Measurements from ENCODE around the gene CADM1. TPM values are rescaled to one million over a fixed set of nuclear protein-coding genes. Genes with fewer than 3 reads are reported as not detected.

Gene CADM1
- total RNA-seq, 1 donor: 86.5 TPM

GRCh38 chr11:115384236-115384635 is 120.0 kb downstream of the CADM1 start:
- Histone ChIP-seq H2AFZ (ENCODE audit: low read length) (no peak overlapping the region), H3K27me3 (ENCODE audit: insufficient read depth, low read length) (no peaks in the 10 kb centered on the region), H3K79me2 (ENCODE audit: insufficient read depth, low read length) (no peaks in the 10 kb centered on the region), H3K9me3 (ENCODE audit: low read depth, low read length) (no peaks in the 10 kb centered on the region), H3K36me3 (ENCODE audit: insufficient read depth, low read length) (no peaks in the 10 kb centered on the region), H3K4me2 (ENCODE audit: insufficient read depth, low read length) (no peak overlapping the region), H3K4me3 (ENCODE audit: insufficient read depth, low read length) (no peak overlapping the region), H3K27ac (ENCODE audit: low read depth, low read length) (no peak overlapping the region), H4K20me1 (ENCODE audit: insufficient read depth, low read length) (no peaks in the 10 kb centered on the region), H3K4me1 (ENCODE audit: insufficient read depth, low read length) (no peaks in the 10 kb centered on the region)
- DNase-seq (ENCODE audit: insufficient read length, low spot score, missing footprints): no peak
- no peak for TF ChIP-seq CTCF (IDR thresholded peaks at IDR 0.05; ENCODE audit: extremely low read depth, low read depth, low read length)

DNA sequence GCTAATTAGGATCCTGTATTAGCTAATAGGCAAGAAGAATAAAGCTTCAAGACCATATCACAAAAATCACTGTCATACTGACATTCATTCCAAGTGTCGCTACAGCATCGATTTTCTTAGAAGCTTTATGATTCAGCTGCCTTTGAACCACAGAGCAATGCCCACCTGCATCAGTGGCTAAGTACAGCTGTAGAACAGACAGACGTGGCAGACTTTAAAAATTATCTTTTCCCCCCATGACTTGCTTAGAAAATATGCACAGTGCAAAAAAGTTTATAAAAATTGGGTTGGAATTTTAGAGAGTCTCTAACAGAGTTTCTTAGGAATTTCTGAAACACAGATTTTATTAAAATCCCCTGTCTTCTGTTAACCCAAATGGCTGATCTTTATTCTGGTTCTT is 120.8 kb downstream of the CADM1 start:
- no peaks in the 10 kb centered on the region for H3K79me2 ChIP-seq (ENCODE audit: insufficient read depth, low read length)
- H3K4me2 ChIP-seq (ENCODE audit: insufficient read depth, low read length): no peak overlapping the region
- no peaks in the 10 kb centered on the region for H3K9me3 ChIP-seq (ENCODE audit: low read depth, low read length)
- no peaks in the 10 kb centered on the region for H3K4me1 ChIP-seq (ENCODE audit: insufficient read depth, low read length)
- no peak overlapping the region for H3K27ac ChIP-seq (ENCODE audit: low read depth, low read length)
- TF ChIP-seq CTCF (IDR thresholded peaks at IDR 0.05; ENCODE audit: extremely low read depth, low read depth, low read length): no peak
- no peak for DNase-seq (ENCODE audit: insufficient read length, low spot score, missing footprints)
- H3K27me3 ChIP-seq (ENCODE audit: insufficient read depth, low read length): no peaks in the 10 kb centered on the region
- no peak overlapping the region for H2AFZ ChIP-seq (ENCODE audit: low read length)
- H3K36me3 ChIP-seq (ENCODE audit: insufficient read depth, low read length): no peaks in the 10 kb centered on the region
- H3K4me3 ChIP-seq (ENCODE audit: insufficient read depth, low read length): no peak overlapping the region
- no peaks in the 10 kb centered on the region for H4K20me1 ChIP-seq (ENCODE audit: insufficient read depth, low read length)

DNA sequence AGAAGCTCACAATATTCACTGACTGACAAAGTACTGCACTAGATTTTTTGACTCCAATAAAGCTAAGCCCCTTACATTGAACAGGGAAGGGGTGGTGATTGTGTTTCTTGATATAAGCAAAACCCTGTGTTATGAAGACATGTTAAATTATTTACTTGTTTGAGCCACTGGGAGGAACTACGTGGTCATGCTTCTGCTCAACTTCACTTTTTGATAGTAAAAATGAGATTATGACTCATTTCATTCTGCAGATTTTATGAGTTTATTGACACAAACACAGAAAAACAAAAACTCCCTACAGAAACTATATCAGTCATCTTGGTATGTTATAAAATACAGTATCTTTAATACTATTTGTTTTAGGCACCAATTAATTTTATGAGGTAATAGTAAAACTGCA is 124.7 kb downstream of the CADM1 start:
- no peak for DNase-seq (ENCODE audit: insufficient read length, low spot score, missing footprints)
- TF ChIP-seq CTCF (IDR thresholded peaks at IDR 0.05; ENCODE audit: extremely low read depth, low read depth, low read length): no peak
- no peaks in the 10 kb centered on the region for H3K27me3 ChIP-seq (ENCODE audit: insufficient read depth, low read length)

DNA sequence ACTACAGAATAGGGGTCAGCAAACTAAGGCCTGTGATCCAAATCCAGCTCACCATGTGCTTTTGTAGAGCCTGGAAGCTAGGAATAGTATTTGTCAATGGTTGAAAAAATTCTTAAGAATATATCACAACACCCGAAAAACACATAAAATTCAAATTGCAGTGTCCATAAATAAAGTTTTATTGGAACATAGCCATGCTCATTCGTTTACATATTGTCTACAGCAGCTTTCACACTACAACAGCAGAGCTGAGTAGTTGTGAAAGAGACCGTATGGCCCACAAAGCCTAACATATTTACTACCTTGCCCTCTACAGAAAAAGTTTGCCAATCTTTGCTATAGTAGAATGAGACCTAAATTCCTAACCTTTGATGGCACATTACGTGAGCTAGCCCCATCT is 125.7 kb downstream of the CADM1 start:
- Histone ChIP-seq H3K4me3 (ENCODE audit: insufficient read depth, low read length) (no peak overlapping the region), H3K9me3 (ENCODE audit: low read depth, low read length) (no peaks in the 10 kb centered on the region), H3K79me2 (ENCODE audit: insufficient read depth, low read length) (no peaks in the 10 kb centered on the region), H3K27me3 (ENCODE audit: insufficient read depth, low read length) (no peaks in the 10 kb centered on the region), H3K4me2 (ENCODE audit: insufficient read depth, low read length) (no peak overlapping the region), H2AFZ (ENCODE audit: low read length) (no peak overlapping the region), H3K4me1 (ENCODE audit: insufficient read depth, low read length) (no peaks in the 10 kb centered on the region), H4K20me1 (ENCODE audit: insufficient read depth, low read length) (no peaks in the 10 kb centered on the region), H3K27ac (ENCODE audit: low read depth, low read length) (no peak overlapping the region), H3K36me3 (ENCODE audit: insufficient read depth, low read length) (no peaks in the 10 kb centered on the region)
- no peak for TF ChIP-seq CTCF (IDR thresholded peaks at IDR 0.05; ENCODE audit: extremely low read depth, low read depth, low read length)
- no peak for DNase-seq (ENCODE audit: insufficient read length, low spot score, missing footprints)

More for the DNA sequence above, 124.7 kb downstream of the CADM1 start:
- H3K4me1 ChIP-seq (ENCODE audit: insufficient read depth, low read length): no peaks in the 10 kb centered on the region
- no peak overlapping the region for H2AFZ ChIP-seq (ENCODE audit: low read length)
- H3K4me2 ChIP-seq (ENCODE audit: insufficient read depth, low read length): no peak overlapping the region
- H4K20me1 ChIP-seq (ENCODE audit: insufficient read depth, low read length): no peaks in the 10 kb centered on the region
- H3K27ac ChIP-seq (ENCODE audit: low read depth, low read length): no peak overlapping the region
- no peaks in the 10 kb centered on the region for H3K79me2 ChIP-seq (ENCODE audit: insufficient read depth, low read length)
- no peak overlapping the region for H3K4me3 ChIP-seq (ENCODE audit: insufficient read depth, low read length)
- no peaks in the 10 kb centered on the region for H3K9me3 ChIP-seq (ENCODE audit: low read depth, low read length)
- no peaks in the 10 kb centered on the region for H3K36me3 ChIP-seq (ENCODE audit: insufficient read depth, low read length)

Measured in osteoblast (primary cell).